Central memory CD8-positive, alpha-beta T cell (primary cell): ENCODE measurements around the gene CHRND.
A peak's percentile ranks its signal among the peaks of the same experiment; 100 is the strongest.

Experiments
- ATAC-seq: fragments of 150-1000 bp; cut with Tn5 transposase; replicated peaks from 2 replicates; pipeline ENCODE4 v1.10.0; 2022; ENCODE audit warnings: mild to moderate bottlenecking, moderate FRiP score, moderate number of reproducible peaks; ENCODE audit not compliant: poor library complexity, severe bottlenecking; ENCODE audit errors: extremely low read depth
- DNase-seq, 2 donors: peaks; one replicate each; pipeline ENCODE4 v3.0.0; 2021; ENCODE audit warnings: low spot score in 2 of 2
- H3K27ac Mint-ChIP-seq: one replicate; pipeline ENCODE4 v1.8.0; 2022; ENCODE audit warnings: low read depth, mild to moderate bottlenecking, moderate library complexity, mixed read lengths
- H3K27me3 Mint-ChIP-seq: one replicate; pipeline ENCODE4 v1.8.0; 2022; ENCODE audit warnings: mixed read lengths
- H3K36me3 Mint-ChIP-seq: one replicate; pipeline ENCODE4 v1.8.0; 2022; ENCODE audit warnings: mild to moderate bottlenecking, moderate library complexity, mixed read lengths; ENCODE audit not compliant: insufficient read depth
- H3K4me1 Mint-ChIP-seq: one replicate; pipeline ENCODE4 v1.8.0; 2022; ENCODE audit warnings: mixed read lengths
- H3K4me3 Mint-ChIP-seq: one replicate; pipeline ENCODE4 v1.8.0; 2022; ENCODE audit warnings: mild to moderate bottlenecking, moderate library complexity, mixed read lengths
- H3K9me3 Mint-ChIP-seq: one replicate; pipeline ENCODE4 v1.8.0; 2022; ENCODE audit warnings: mixed read lengths

CHRND gene

DNA sequence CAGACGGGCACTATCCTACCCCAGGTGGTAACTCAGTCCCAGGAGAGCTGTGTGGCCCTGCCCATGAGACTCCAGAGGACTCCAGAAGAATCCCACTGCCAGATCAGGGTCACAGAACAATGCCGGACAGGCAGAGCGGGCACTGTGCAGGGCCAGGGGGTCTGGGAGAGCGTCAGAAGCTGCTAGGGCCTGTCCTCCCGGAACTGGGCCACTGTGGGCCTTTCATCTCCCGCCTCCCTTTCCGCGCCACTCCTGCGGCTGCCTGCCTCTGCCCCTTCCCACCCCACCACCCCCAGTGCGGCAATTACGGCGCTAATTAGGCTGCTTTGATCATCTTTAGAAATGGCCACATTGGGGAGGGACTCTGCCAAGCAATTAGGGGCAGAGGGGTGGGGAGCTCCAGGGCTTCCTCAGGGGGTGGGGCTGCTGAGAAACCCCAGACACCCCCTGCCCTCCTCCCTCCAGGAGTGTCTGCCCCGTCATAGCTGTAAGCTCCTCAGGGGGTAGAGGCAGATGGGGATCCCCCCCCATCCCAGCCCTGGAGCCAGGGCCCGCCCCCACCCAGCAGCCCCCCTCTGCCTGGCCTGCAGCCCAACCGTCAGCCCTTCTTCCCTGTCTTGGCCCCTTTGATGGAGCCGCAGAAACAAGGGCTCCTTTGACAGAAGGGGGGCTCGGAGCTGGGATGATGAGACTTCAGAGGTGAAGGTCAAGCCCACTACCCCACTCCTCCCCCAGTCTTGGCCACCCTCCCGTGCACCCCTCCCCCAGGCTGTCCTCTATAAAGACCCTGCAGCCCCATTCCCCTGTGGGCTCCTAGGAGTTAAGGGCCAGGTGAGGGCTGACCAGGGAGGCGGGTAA, 6.2 kb upstream of the CHRND start, which contains the start of gene PRSS56:
Gene PRSS56 (plus strand): TSS at position 808 of the 858 bp plus-strand sequence. CDS start 211 bp downstream, outside the sequence.
- DNase-seq (no peak), ATAC-seq (no peak)
- Mint-ChIP-seq H3K27me3 (peaks cover 68% of the 10 kb centered on the region), H3K9me3 (no peaks in the 10 kb centered on the region), H3K27ac (no peak within 1 kb of the TSS), H3K4me3 (peak within 1 kb of the TSS; percentile 72), H3K36me3 (peaks cover 3% of the 10 kb centered on the region), H3K4me1 (peaks cover 10% of the 10 kb centered on the region)

- DNase-seq (no peak), ATAC-seq (no peak)
- Mint-ChIP-seq H3K27me3 (peaks cover 68% of the 10 kb centered on the region), H3K27ac (no peak overlapping the region), H3K4me3 (no peak overlapping the region), H3K36me3 (peaks cover 3% of the 10 kb centered on the region), H3K4me1 (peaks cover 10% of the 10 kb centered on the region), H3K9me3 (no peaks in the 10 kb centered on the region)
Measured at GRCh38 chr2:232520489-232520888, 5.5 kb upstream of the CHRND start.

DNA sequence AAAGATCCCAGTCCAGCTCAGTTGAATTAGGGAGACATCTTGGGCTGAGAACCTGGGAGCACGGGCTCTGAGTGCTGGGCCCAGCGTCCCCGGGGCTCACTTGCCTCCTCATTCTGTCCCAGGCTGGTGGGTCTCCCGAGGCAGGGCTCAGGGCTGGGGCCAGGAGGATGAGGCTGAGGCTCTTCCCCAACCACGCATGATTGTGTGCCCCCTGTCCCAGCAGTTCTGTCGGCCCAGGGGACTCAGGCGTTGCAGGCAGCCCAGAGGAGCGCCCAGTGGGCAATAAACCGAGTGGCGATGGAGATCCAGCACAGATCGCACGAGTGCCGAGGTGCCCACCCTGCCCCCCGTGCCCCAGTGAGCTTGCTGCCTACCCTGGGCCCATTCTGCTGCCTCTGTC, 4.9 kb upstream of the CHRND start:
- Mint-ChIP-seq H3K4me3 (peak overlapping the region; percentile 72), H3K36me3 (peaks cover 3% of the 10 kb centered on the region), H3K27me3 (peaks cover 68% of the 10 kb centered on the region), H3K9me3 (no peaks in the 10 kb centered on the region), H3K27ac (no peak overlapping the region), H3K4me1 (peaks cover 10% of the 10 kb centered on the region)
- DNase-seq: no peak
- no peak for ATAC-seq

- peak; percentile 33 to 75 for DNase-seq
- peaks cover 10% of the 10 kb centered on the region for H3K4me1 Mint-ChIP-seq
- peaks cover 69% of the 10 kb centered on the region for H3K27me3 Mint-ChIP-seq
- peak; percentile 54 for ATAC-seq
- H3K27ac Mint-ChIP-seq: no peak overlapping the region
- H3K9me3 Mint-ChIP-seq: no peaks in the 10 kb centered on the region
- H3K36me3 Mint-ChIP-seq: peaks cover 3% of the 10 kb centered on the region
- H3K4me3 Mint-ChIP-seq: peak overlapping the region; percentile 72
Measured at GRCh38 chr2:232521959-232522622, 3.9 kb upstream of the CHRND start.

DNA sequence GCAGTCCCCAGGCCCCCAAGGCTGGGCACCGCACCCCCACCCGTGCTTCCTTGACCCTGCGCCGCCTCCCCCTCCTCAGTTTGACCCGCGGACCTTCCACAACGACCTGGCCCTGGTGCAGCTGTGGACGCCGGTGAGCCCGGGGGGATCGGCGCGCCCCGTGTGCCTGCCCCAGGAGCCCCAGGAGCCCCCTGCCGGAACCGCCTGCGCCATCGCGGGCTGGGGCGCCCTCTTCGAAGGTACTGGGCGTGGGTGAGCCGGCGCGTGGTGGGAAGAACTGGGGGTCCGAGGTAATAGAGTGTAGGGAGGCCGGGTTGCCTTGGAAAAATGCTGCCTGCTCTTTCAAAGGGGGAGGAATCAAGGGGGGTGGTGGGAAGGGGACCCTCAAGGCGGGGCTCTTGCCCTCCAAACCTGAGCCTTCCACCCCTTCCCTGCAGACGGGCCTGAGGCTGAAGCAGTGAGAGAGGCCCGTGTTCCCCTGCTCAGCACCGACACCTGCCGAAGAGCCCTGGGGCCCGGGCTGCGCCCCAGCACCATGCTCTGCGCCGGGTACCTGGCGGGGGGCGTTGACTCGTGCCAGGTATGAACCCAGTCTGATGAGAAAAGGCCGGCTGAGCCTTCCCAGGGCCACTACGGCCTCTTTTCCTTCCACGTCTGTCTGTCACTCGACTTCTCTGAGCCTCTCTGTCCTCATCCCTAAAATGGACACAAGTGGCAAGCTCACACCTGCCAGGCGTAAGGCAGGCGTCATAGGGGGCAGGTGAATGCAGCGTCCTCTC, 3.1 kb upstream of the CHRND start:
- Mint-ChIP-seq H3K4me1 (peaks cover 10% of the 10 kb centered on the region), H3K4me3 (peak overlapping the region; percentile 54), H3K27ac (no peak overlapping the region), H3K9me3 (no peaks in the 10 kb centered on the region), H3K36me3 (peaks cover 3% of the 10 kb centered on the region), H3K27me3 (peaks cover 71% of the 10 kb centered on the region)
- DNase-seq (no peak), ATAC-seq (no peak)

DNA sequence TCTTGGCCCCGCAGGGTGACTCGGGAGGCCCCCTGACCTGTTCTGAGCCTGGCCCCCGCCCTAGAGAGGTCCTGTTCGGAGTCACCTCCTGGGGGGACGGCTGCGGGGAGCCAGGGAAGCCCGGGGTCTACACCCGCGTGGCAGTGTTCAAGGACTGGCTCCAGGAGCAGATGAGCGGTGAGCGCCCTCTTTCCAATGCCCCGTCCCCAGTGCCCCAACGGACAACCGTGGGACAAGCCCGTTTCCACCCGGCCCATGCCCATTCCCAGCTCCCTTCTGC, 2.6 kb upstream of the CHRND start:
- H3K9me3 Mint-ChIP-seq: no peaks in the 10 kb centered on the region
- ATAC-seq: no peak
- H3K36me3 Mint-ChIP-seq: peaks cover 3% of the 10 kb centered on the region
- peak overlapping the region; percentile 54 for H3K4me3 Mint-ChIP-seq
- no peak overlapping the region for H3K27ac Mint-ChIP-seq
- DNase-seq: no peak
- H3K27me3 Mint-ChIP-seq: peaks cover 71% of the 10 kb centered on the region
- peaks cover 16% of the 10 kb centered on the region for H3K4me1 Mint-ChIP-seq

DNA sequence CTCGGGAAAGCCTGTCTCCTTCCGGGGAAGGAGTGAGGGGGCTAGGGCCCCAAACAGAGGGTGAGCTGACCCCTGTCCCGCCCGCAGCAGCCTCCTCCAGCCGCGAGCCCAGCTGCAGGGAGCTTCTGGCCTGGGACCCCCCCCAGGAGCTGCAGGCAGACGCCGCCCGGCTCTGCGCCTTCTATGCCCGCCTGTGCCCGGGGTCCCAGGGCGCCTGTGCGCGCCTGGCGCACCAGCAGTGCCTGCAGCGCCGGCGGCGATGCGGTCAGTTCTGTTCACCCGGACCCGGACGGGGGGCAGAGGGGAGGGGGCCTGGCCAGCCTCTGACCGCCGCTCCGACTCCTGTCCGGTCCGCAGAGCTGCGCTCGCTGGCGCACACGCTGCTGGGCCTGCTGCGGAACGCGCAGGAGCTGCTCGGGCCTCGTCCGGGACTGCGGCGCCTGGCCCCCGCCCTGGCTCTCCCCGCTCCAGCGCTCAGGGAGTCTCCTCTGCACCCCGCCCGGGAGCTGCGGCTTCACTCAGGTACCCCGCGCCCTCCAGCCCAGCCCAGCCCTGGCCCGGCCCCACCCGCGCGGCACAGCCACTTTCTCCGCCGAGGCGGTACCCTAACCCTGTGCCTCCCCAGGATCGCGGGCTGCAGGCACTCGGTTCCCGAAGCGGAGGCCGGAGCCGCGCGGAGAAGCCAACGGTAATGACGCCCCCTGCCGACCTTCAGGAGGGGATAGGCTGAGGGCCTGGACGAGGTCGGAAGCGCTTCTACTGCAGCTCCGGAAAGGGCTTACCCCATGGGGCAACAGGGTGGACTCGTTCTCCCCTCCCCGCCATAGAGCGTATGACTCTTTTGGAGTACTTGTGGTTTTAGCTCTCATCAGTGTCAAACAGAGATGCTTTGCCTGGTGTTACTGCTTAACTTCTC, 2.0 kb upstream of the CHRND start:
- peaks cover 3% of the 10 kb centered on the region for H3K36me3 Mint-ChIP-seq
- peaks cover 22% of the 10 kb centered on the region for H3K4me1 Mint-ChIP-seq
- no peak overlapping the region for H3K27ac Mint-ChIP-seq
- DNase-seq (no peak), ATAC-seq (no peak)
- no peaks in the 10 kb centered on the region for H3K9me3 Mint-ChIP-seq
- H3K4me3 Mint-ChIP-seq: peak overlapping the region; percentile 54
- peaks cover 71% of the 10 kb centered on the region for H3K27me3 Mint-ChIP-seq

DNA sequence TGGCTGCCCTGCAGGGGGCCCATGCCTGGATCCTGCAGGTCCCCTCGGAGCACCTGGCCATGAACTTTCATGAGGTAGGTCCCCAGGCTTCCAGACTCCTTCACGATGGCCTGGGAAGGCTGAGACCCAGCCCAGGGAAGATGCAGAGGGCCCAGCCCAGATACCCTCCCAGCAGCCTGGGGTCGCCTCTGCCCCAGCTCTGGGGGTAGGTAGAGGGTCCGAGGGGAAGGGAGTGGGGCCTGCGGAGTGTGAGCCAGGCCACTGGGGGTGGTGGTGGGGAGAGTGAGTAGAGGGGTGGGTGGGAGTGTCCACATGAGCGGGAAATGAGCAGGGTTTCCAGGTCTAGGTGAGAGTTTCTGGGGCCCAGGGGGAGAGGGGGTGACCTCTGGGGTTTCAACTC, 1.2 kb upstream of the CHRND start:
- peaks cover 25% of the 10 kb centered on the region for H3K4me1 Mint-ChIP-seq
- H3K9me3 Mint-ChIP-seq: no peaks in the 10 kb centered on the region
- no peak overlapping the region for H3K4me3 Mint-ChIP-seq
- H3K27me3 Mint-ChIP-seq: peaks cover 73% of the 10 kb centered on the region
- ATAC-seq (no peak), DNase-seq (no peak)
- peaks cover 3% of the 10 kb centered on the region for H3K36me3 Mint-ChIP-seq
- no peak overlapping the region for H3K27ac Mint-ChIP-seq

GRCh38 chr2:232525199-232525598, 761 bp upstream of the CHRND start:
- Mint-ChIP-seq H3K9me3 (no peaks in the 10 kb centered on the region), H3K4me3 (no peak overlapping the region), H3K27me3 (peaks cover 75% of the 10 kb centered on the region), H3K36me3 (peaks cover 6% of the 10 kb centered on the region), H3K27ac (no peak overlapping the region), H3K4me1 (peaks cover 25% of the 10 kb centered on the region)
- DNase-seq: no peak
- ATAC-seq: no peak

- peaks cover 22% of the 10 kb centered on the region for H3K4me1 Mint-ChIP-seq
- H3K27me3 Mint-ChIP-seq: peaks cover 70% of the 10 kb centered on the region
- no peak overlapping the region for H3K4me3 Mint-ChIP-seq
- H3K9me3 Mint-ChIP-seq: no peaks in the 10 kb centered on the region
- H3K36me3 Mint-ChIP-seq: peaks cover 4% of the 10 kb centered on the region
- no peak for ATAC-seq
- H3K27ac Mint-ChIP-seq: no peak overlapping the region
- no peak for DNase-seq
Measured at GRCh38 chr2:232526372-232526941, 497 bp downstream of the CHRND start.

GRCh38 chr2:232527905-232528470, 2.0 kb downstream of the CHRND start:
- Mint-ChIP-seq H3K36me3 (peaks cover 2% of the 10 kb centered on the region), H3K27ac (peak overlapping the region; percentile 81), H3K9me3 (no peaks in the 10 kb centered on the region), H3K27me3 (peaks cover 63% of the 10 kb centered on the region), H3K4me3 (no peak overlapping the region), H3K4me1 (peaks cover 19% of the 10 kb centered on the region)
- no peak for DNase-seq
- ATAC-seq: no peak
